Middle frontal gyrus (tissue), 1 donor: Measurements from ENCODE around the gene FZD10.

ENCODE experiments used
- DNase-seq: peaks from one replicate; pipeline ENCODE4 v3.0.0-alpha.2; 2015; ENCODE audit warnings: low spot score; ENCODE audit errors: extremely low spot score

FZD10 gene, protein sequence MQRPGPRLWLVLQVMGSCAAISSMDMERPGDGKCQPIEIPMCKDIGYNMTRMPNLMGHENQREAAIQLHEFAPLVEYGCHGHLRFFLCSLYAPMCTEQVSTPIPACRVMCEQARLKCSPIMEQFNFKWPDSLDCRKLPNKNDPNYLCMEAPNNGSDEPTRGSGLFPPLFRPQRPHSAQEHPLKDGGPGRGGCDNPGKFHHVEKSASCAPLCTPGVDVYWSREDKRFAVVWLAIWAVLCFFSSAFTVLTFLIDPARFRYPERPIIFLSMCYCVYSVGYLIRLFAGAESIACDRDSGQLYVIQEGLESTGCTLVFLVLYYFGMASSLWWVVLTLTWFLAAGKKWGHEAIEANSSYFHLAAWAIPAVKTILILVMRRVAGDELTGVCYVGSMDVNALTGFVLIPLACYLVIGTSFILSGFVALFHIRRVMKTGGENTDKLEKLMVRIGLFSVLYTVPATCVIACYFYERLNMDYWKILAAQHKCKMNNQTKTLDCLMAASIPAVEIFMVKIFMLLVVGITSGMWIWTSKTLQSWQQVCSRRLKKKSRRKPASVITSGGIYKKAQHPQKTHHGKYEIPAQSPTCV

GRCh38 chr12:130162267-130162666 lies at the start of gene FZD10:
Gene FZD10, plus strand, starts transcription at chr12:130162464. Its CDS starts 479 bp downstream, at chr12:130162943.
- no peak for DNase-seq

DNA sequence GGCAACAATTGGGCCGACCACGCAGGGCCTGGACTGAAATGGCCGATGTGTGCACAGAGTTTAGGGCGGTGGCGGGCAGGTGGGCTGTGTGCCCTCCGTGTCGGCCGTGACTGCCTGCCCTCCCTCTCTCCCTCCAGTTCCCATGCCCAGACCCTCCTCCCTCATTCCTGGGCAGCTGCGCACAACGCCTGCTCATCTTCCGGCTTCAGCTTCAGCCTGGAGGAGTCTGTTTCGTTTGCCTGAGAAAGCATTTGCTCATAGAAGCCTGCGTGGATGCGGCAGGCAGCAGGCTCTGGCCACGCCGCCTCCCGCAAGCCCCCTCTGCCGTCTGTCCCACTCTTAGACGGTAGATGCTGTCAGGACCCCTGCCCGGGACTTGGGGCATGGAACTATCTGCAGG lies 47.3 kb upstream of the FZD10 start:
- no peak for DNase-seq

DNA sequence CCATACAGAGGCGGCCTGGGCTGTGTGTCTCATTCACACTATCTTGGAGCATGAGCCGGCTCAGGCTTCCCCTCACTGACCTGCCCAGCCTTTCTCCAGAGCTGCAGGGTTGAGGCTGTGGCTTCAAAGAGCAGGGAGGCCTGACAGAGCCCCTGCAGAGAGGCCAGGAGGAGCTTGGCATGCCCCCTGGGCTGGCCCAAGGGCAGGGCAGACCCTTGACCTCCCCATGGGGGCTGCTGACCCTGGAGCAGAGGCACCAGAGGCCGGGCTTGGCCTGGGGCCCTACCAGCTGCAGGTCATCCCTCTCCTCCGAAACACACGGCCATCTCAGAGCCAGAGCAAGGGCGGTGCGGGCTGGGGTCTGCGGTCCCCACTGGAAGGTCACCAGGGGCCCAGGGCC lies 46.6 kb upstream of the FZD10 start:
- DNase-seq, result no peak

DNA sequence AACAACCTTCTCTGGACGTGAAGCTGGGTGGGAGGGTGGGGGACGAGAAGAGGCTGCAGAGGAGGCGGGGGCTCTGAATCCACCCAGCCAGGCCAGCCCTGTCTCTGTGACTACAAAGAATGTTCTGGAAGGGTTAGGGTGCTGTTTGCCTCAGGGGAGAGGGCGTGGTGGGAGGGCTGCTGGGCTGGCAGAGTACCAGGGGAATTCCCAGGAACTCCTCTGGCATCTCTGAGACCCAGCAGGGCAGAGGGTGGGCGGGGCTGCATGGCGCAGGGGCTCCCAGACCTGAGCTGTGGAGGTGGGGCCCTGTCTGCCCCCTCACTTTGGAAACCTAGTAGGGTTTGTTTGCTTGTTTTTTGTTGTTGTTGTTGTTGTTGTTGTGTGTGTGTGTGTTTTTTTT lies 45.5 kb upstream of the FZD10 start:
- no peak for DNase-seq

- DNase-seq, result no peak
Observed at GRCh38 chr12:130117233-130117632, 45.0 kb upstream of the FZD10 start.

- DNase-seq, result no peak
Observed at GRCh38 chr12:130117701-130118100, 44.6 kb upstream of the FZD10 start.

GRCh38 chr12:130118181-130118580 lies 44.1 kb upstream of the FZD10 start:
- no peak for DNase-seq

DNA sequence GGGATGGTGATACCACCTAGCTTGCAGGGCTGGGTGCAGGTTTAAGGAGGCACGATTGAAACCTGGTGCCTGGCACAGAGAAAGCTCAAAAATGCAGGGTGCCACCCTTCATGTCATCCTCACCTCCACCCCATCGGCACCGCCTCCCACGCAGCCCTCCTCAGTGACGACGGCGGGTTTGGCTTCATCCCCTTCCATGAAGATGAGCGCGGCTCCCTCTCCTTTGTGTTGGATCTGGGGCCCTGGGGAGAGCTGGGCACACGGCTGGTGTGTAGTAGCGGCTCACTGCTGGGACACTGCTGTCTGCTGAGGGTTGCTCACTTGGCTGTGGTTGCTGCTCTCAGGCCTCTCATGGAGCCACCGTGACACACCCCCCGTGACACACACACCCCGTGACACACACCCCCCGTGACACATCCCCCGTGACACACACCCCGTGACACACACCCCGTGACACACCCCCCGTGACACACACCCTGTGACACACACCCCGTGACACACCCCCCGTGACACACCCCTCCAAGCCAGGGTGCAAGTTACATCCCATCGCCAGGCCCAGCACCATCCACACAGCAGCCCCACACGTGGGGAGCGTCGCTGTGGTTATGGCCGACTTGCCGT lies 42.9 kb upstream of the FZD10 start:
- no peak for DNase-seq

DNA sequence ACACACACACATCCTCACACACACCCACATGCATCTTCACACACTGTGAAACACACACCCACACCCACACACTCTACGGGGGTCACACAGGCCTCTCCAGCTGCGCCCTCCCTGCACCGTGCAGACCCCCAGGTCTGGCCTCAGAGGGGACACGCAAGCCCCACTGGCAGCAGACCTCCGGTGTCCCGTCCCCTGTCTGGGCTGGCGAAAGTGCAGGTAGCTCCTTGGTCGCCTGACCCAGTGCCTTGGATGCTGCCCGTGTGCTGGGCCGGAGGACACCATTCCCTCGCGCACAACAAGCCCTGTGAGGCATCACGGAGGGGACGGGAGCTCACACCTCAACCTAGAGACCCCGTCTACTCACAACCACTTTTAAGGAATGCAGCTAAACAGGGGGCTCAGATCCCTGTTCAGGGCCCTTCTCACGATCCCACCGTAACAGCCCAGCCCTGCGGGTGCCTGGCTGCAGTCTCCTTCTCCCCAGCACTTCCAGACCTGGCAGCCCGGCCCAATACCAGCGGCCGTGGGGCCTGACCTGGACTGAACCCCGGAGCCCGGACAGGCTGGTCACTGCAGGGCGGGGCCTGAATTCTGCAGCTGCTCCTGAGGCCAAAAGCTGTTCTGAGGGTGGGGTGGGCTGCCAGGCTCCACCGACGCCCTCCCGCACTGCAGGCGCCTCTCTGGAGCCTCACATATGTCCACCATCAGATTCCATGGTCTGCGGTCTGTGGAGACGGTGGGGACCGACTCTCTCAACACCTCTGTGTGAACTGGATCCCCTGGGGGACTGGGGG lies 42.1 kb upstream of the FZD10 start:
- no peak for DNase-seq

DNA sequence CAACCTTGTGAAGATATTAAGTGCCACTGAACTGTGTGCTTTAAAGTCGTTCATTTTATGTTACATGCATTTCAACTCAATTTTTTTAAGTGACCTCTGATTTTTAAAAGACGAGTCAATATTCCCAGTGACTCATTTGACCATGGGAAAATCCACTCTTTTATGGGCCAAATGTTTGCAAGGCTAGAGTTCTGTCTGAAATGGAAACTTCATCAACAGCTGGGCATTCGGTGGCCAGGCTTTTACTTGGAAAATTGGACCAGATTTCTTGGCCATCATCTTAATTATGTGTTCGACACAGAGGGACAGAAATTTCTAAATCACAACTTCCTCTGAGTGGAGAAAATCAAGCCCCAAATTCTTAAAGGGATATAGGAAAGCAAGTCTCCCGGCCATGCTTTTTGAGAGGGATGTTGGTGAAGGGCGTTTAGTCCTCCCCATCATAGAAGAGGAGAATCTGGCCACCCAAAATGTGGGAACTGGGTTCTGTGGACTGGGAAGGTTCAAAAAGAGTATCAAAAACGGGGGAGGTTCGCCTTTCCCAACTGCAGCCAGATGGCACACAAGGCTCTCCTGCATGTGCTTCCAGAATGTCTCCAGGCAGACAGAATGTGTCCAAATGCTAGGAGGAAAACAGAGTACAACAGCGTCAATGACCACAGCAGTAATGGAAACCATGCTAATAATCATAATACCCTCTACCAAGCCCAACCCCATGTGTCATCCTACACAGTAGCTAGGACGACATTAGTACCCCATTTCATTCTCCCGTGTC lies 40.9 kb upstream of the FZD10 start:
- no peak for DNase-seq

- DNase-seq, result no peak
Observed at GRCh38 chr12:130122356-130122755, 39.9 kb upstream of the FZD10 start.

GRCh38 chr12:130124106-130124505 lies 38.2 kb upstream of the FZD10 start:
- no peak for DNase-seq

- no peak for DNase-seq
Observed at GRCh38 chr12:130124605-130125244, 37.5 kb upstream of the FZD10 start.

GRCh38 chr12:130126023-130126432 lies 36.2 kb upstream of the FZD10 start:
- no peak for DNase-seq

GRCh38 chr12:130127532-130127911 lies 34.7 kb upstream of the FZD10 start:
- DNase-seq, result no peak

GRCh38 chr12:130127912-130128789 lies 34.1 kb upstream of the FZD10 start:
- no peak for DNase-seq

DNA sequence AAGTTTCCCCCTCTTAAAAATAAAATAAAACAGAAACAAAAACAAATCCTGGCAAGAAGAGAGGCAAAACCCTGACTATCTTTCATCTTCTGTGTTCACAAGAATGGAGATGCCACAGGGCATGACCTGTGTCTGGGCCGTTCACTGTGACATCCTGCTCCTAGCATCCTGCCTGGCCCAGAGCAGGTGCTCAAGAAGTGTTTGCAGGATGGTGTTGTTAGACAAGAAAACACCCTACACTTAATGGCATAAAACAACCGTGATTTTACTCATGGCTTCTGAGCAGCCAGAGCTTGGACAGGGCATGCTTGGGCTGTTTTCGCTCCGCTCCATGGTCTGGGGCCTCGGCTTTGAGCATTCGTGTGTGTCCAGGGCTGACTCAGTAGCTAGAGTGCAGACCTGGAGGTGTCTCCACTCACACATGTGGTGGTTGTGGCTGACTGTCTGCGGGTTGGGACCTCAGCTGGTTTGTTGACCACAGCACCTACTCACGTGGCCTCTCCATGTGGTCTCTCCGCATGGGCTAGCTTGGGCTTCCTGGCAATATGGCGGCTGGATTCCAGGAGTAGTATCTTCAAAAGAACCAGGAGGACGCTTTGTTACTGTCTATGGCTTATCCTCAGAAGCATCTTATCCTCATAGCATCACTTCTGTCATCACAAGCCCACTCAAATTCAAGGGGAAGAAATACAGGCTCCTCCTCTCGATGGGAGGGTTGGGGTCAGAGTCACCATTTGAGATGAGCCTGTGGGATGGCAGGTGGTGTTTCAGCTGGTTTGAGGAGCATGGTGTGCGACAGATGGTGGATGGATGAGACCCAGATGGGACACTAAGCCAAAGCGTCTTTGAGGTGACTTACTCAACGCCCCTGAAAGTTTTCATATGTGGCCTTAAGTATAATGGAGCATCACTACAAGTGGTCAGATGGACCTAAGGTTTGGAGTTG lies 33.2 kb upstream of the FZD10 start:
- DNase-seq, result no peak

- DNase-seq, result no peak
Observed at GRCh38 chr12:130130346-130130745, 31.9 kb upstream of the FZD10 start.
